KOPT-K1 (cell line): ENCODE data around the gene IL1R2.

Experiments used
- H3K27ac ChIP-seq: fragments of 200-600 bp; sonication (generic); 2 replicates; pipeline ENCODE4 v1.5.1; 2016; ENCODE audit warnings: antibody characterized with exemption, mild to moderate bottlenecking, low read depth, low read length; ENCODE audit not compliant: poor library complexity, severe bottlenecking
- H3K36me3 ChIP-seq: fragments of 200-600 bp; sonication (generic); 2 replicates; pipeline ENCODE4 v1.5.1; 2017; ENCODE audit warnings: antibody characterized with exemption, mild to moderate bottlenecking, low read length, moderate library complexity; ENCODE audit not compliant: insufficient read depth
- H3K9me3 ChIP-seq: fragments of 200-600 bp; sonication (generic); 2 replicates; pipeline ENCODE4 v1.5.1; 2017; ENCODE audit warnings: antibody characterized with exemption, low read length, mild to moderate bottlenecking; ENCODE audit not compliant: insufficient read depth, poor library complexity, severe bottlenecking

IL1R2 gene

GRCh38 chr2:102074152-102074783 lies 82.5 kb downstream of the IL1R2 start:
- Histone ChIP-seq H3K27ac (no peak overlapping the region), H3K9me3 (no peaks in the 10 kb centered on the region), H3K36me3 (no peaks in the 10 kb centered on the region)

- no peak overlapping the region for H3K27ac ChIP-seq
- no peaks in the 10 kb centered on the region for H3K9me3 ChIP-seq
- H3K36me3 ChIP-seq, result no peaks in the 10 kb centered on the region
Observed at GRCh38 chr2:102075479-102075878, 83.7 kb downstream of the IL1R2 start.

GRCh38 chr2:102076512-102076911 lies 84.8 kb downstream of the IL1R2 start:
- no peaks in the 10 kb centered on the region for H3K9me3 ChIP-seq
- no peak overlapping the region for H3K27ac ChIP-seq
- no peaks in the 10 kb centered on the region for H3K36me3 ChIP-seq
